Activated T-cell treated with anti-CD3 and anti-CD28 coated beads, Interleukin-2, amount 50 U/mL, for 24 hours (primary cell): Measurements from ENCODE around the gene DPF1.

ENCODE experiments used
- DNase-seq: peaks from one replicate; pipeline ENCODE4 v3.0.0-alpha.2; 2020
- H3K27ac Mint-ChIP-seq: 2 replicates; pipeline ENCODE4 v1.8.0; 2020; ENCODE audit warnings: mild to moderate bottlenecking, mixed read lengths
- H3K27me3 Mint-ChIP-seq: 2 replicates; pipeline ENCODE4 v1.8.0; 2020; ENCODE audit warnings: mixed read lengths
- H3K36me3 Mint-ChIP-seq: 2 replicates; pipeline ENCODE4 v1.8.0; 2020; ENCODE audit warnings: low read depth, mixed read lengths
- H3K4me1 Mint-ChIP-seq: 2 replicates; pipeline ENCODE4 v1.8.0; 2020; ENCODE audit warnings: low read depth, mixed read lengths
- H3K4me3 Mint-ChIP-seq: 2 replicates; pipeline ENCODE4 v1.8.0; 2020; ENCODE audit warnings: mild to moderate bottlenecking, moderate library complexity, mixed read lengths
- H3K9me3 Mint-ChIP-seq: 2 replicates; pipeline ENCODE4 v1.8.0; 2020; ENCODE audit warnings: mixed read lengths

Gene DPF1

GRCh38 chr19:38184815-38185214 lies 39.2 kb downstream of the DPF1 start:
- H3K4me3 Mint-ChIP-seq, result no peak overlapping the region
- no peak for DNase-seq
- no peaks in the 10 kb centered on the region for H3K27me3 Mint-ChIP-seq
- peaks cover 39% of the 10 kb centered on the region for H3K36me3 Mint-ChIP-seq
- H3K27ac Mint-ChIP-seq, result no peak overlapping the region
- peaks cover 4% of the 10 kb centered on the region for H3K4me1 Mint-ChIP-seq
- peaks cover 4% of the 10 kb centered on the region for H3K9me3 Mint-ChIP-seq

DNA sequence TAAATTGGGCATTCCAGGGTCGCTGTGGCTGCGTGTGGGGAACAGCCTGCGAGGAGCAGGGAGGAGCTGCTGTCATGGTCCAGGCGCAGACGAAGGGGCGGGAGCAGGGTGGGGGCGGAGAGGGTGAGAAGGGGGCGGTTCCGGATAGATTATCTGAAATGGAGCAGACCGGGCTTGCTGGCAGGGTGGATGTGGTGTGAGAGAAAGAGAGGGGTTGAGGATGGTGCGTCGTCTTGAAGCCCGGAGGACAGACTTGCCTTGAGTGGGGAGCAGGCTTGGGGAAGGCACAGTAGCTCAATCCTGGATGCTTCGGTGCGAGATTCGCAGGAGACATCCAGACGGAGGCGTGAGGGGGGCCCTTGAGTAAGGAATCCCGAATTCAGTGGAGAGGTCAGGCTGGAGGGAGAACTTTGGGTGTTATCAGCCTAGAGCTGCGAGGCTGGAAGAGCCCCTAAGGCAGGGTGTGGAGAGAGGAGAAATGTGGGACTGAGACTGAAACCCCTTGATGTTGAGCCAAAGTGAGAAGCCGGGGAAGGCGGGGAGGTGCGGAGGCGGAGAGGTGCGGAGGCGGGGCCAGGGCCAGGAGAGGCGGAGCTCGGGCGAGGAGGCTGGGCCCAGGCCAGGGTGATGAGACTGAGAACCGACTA lies 40.6 kb downstream of the DPF1 start:
- Mint-ChIP-seq H3K27ac (no peak overlapping the region), H3K9me3 (peaks cover 13% of the 10 kb centered on the region), H3K36me3 (peaks cover 49% of the 10 kb centered on the region), H3K4me1 (no peaks in the 10 kb centered on the region), H3K27me3 (no peaks in the 10 kb centered on the region), H3K4me3 (no peak overlapping the region)
- no peak for DNase-seq

DNA sequence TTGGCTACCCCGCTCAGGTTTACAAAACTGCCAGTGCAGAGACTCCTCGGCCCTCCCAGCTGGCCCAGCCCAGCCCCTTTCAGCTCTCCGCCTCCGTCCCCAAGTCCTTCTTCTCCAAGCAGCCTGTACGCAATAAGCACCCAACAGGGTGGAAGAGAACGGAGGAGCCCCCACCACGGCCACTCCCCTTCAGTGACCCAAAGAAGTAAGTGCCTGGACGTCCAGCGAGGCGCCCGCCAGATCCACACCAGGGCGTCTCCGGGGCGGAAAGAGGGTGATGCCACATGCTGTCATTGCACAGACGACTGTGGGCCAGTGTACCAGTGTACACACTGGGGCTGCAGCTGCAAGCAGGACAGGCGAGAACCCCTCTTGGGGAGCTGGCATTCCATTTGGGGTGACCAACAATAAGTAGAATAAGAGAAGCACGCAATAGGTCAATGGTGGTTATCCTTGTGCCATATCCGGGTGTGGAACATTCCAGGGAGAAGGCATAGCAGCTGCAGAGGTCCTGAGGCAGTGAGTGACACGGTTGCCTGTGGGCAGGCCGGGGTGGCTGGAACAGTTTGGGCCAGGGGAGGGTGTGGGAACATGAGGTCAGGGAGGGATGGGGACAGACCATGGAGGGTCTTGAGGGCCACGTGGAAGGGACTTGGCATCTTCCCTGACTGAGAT lies 41.3 kb downstream of the DPF1 start:
- H3K4me1 Mint-ChIP-seq, result no peaks in the 10 kb centered on the region
- no peak overlapping the region for H3K4me3 Mint-ChIP-seq
- DNase-seq, result no peak
- no peaks in the 10 kb centered on the region for H3K27me3 Mint-ChIP-seq
- peaks cover 51% of the 10 kb centered on the region for H3K36me3 Mint-ChIP-seq
- peaks cover 13% of the 10 kb centered on the region for H3K9me3 Mint-ChIP-seq
- no peak overlapping the region for H3K27ac Mint-ChIP-seq

- Mint-ChIP-seq H3K4me3 (no peak overlapping the region), H3K27me3 (no peaks in the 10 kb centered on the region), H3K27ac (no peak overlapping the region), H3K9me3 (peaks cover 15% of the 10 kb centered on the region), H3K36me3 (peaks cover 52% of the 10 kb centered on the region), H3K4me1 (no peaks in the 10 kb centered on the region)
- no peak for DNase-seq
Observed at GRCh38 chr19:38180071-38180470, 44.0 kb downstream of the DPF1 start.

GRCh38 chr19:38175422-38175821 lies 48.6 kb downstream of the DPF1 start:
- Mint-ChIP-seq H3K27me3 (no peaks in the 10 kb centered on the region), H3K4me3 (no peak overlapping the region), H3K4me1 (no peaks in the 10 kb centered on the region), H3K27ac (no peak overlapping the region), H3K36me3 (peaks cover 24% of the 10 kb centered on the region), H3K9me3 (peaks cover 11% of the 10 kb centered on the region)
- no peak for DNase-seq

DNA sequence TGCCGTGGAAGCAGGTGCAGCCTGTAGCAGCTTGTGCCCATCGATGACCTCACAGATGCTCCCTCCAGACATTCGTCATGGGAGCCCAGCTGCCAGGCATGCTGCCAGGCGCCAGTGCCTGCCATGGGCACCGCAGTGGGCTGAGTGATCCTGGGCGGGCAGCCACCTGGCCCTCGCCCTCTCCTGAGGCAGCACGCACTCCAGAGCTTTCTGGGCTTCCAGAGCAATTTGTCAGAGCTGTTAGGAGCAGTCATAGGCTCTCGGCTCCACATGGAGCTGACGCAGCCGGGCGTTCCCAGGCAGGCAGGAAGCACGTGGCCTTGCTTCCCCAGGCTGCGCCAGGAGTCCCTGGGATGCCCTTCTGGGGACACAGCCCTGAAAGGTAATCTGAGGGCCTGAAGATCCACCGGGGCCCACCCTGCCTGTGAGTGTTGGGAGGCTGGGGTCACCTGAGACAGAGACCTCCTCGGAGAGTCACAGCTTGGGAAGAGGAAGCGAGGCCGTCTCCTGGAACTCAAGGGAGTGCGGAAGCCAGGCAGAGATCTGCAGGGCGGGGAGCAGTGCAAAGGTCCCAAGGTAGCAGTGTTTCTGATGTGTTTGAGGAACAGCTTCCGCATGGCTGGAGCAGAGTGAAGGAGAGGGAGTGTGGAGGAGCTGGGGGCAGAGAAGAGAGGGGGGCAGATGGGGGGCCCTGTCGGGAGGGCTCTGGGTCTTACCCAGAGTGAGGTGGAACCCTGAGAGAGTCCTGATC lies 50.6 kb downstream of the DPF1 start:
- no peak for DNase-seq
- Mint-ChIP-seq H3K27ac (no peak overlapping the region), H3K9me3 (peaks cover 2% of the 10 kb centered on the region), H3K36me3 (peaks cover 10% of the 10 kb centered on the region), H3K4me3 (no peak overlapping the region), H3K27me3 (no peaks in the 10 kb centered on the region), H3K4me1 (no peaks in the 10 kb centered on the region)

GRCh38 chr19:38172001-38172400 lies 52.0 kb downstream of the DPF1 start:
- Mint-ChIP-seq H3K27ac (no peak overlapping the region), H3K4me3 (no peak overlapping the region), H3K9me3 (peaks cover 2% of the 10 kb centered on the region), H3K4me1 (no peaks in the 10 kb centered on the region), H3K36me3 (peaks cover 15% of the 10 kb centered on the region), H3K27me3 (no peaks in the 10 kb centered on the region)
- no peak for DNase-seq

- Mint-ChIP-seq H3K36me3 (peaks cover 22% of the 10 kb centered on the region), H3K4me1 (no peaks in the 10 kb centered on the region), H3K27ac (no peak overlapping the region), H3K27me3 (no peaks in the 10 kb centered on the region), H3K4me3 (no peak overlapping the region), H3K9me3 (no peaks in the 10 kb centered on the region)
- DNase-seq, result no peak
Observed at GRCh38 chr19:38170334-38170733, 53.7 kb downstream of the DPF1 start.

GRCh38 chr19:38168637-38169036 lies 55.4 kb downstream of the DPF1 start:
- H3K36me3 Mint-ChIP-seq, result peaks cover 36% of the 10 kb centered on the region
- H3K27ac Mint-ChIP-seq, result no peak overlapping the region
- DNase-seq, result no peak
- no peak overlapping the region for H3K4me3 Mint-ChIP-seq
- H3K4me1 Mint-ChIP-seq, result no peaks in the 10 kb centered on the region
- no peaks in the 10 kb centered on the region for H3K9me3 Mint-ChIP-seq
- no peaks in the 10 kb centered on the region for H3K27me3 Mint-ChIP-seq

DNA sequence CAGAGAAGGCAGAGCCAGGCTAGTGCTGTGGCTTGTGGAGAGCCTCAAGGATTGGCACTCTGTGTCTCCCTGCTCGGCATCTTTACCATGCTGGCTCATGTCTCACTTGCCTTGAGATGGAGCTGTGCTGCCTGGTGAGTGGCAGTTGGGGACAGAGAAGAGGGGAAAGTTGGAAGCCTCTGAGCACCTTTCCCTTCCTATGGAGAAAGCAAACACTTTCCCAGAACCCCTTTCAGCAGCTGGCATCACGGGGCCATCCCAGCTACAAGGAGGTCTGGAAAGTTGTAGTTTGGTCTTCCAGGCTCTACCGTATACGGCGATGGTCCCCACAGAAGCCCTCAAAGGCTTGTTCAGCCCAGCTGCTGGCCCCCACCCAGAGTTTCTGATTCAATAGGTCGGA lies 58.7 kb downstream of the DPF1 start:
- H3K9me3 Mint-ChIP-seq, result peaks cover 3% of the 10 kb centered on the region
- peaks cover 67% of the 10 kb centered on the region for H3K36me3 Mint-ChIP-seq
- H3K4me1 Mint-ChIP-seq, result no peaks in the 10 kb centered on the region
- H3K27me3 Mint-ChIP-seq, result no peaks in the 10 kb centered on the region
- H3K27ac Mint-ChIP-seq, result no peak overlapping the region
- no peak for DNase-seq
- no peak overlapping the region for H3K4me3 Mint-ChIP-seq

- H3K4me3 Mint-ChIP-seq, result no peak overlapping the region
- no peak overlapping the region for H3K27ac Mint-ChIP-seq
- H3K4me1 Mint-ChIP-seq, result no peaks in the 10 kb centered on the region
- H3K9me3 Mint-ChIP-seq, result peaks cover 3% of the 10 kb centered on the region
- H3K27me3 Mint-ChIP-seq, result no peaks in the 10 kb centered on the region
- no peak for DNase-seq
- peaks cover 68% of the 10 kb centered on the region for H3K36me3 Mint-ChIP-seq
Observed at GRCh38 chr19:38164526-38164925, 59.5 kb downstream of the DPF1 start.

DNA sequence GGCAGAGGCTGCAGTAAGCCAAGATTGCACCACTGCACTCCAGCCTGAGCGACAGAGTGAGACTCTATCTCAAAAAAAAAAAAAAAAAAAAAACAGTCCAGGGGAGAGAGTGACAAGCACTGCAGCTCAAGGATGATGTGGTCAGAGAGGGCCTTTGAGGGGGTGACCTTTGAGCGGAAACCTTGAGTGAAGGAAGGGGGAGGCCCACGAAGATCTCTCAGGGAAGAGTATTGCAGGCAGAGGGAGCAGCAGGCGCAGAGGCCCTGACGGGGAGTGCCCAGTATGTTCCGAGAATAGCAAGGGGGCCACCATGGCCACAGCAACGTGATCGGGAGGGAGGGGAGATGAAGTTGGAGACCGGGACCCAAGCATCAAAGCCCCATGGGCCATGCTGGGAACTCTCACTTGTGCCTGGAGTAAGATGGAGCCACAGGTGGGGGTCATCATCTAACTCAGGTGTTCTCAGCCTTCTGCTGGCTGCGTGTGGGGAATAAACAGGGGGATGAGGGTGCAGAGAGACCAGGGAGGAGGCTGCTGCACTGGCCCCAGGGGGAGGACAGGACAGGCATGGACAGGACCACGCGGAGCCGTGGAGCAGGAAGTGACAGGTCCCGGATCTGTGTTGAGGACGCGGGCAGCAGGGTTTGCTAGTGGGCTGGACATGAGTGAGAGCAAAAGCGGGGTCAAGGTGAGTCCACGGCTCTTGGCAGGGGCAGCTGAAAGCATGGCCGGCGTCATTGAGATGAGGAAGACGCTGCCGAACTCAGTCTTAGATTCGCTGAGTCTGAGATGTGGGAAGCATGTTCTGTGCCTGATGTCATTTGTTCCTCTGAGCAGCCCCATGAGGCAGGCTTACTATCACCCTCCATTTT lies 60.4 kb downstream of the DPF1 start:
- no peak overlapping the region for H3K27ac Mint-ChIP-seq
- H3K36me3 Mint-ChIP-seq, result peaks cover 74% of the 10 kb centered on the region
- no peak for DNase-seq
- H3K4me3 Mint-ChIP-seq, result no peak overlapping the region
- H3K9me3 Mint-ChIP-seq, result peaks cover 3% of the 10 kb centered on the region
- H3K27me3 Mint-ChIP-seq, result no peaks in the 10 kb centered on the region
- H3K4me1 Mint-ChIP-seq, result no peaks in the 10 kb centered on the region

DNA sequence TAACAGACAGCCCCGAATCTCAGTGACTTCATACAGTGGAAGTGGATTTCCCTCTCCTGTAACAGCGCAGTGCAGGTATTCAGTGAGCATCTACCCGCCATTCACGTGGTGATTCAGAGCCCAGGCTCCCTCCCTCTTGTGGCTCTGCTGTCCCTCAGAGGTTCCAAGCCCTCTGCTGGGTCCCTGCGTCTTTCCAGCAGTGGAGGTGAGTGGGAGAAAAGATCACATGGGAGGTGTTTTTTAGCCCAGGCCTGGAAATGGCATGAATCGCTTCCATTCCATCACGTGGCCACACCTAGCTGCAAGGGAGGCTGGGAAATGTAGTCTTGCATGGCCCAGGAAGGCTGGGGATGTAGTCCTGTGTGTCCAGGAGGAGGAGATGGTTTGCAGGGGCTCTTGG lies 61.4 kb downstream of the DPF1 start:
- peaks cover 3% of the 10 kb centered on the region for H3K9me3 Mint-ChIP-seq
- H3K4me1 Mint-ChIP-seq, result no peaks in the 10 kb centered on the region
- no peak overlapping the region for H3K27ac Mint-ChIP-seq
- no peak overlapping the region for H3K4me3 Mint-ChIP-seq
- H3K36me3 Mint-ChIP-seq, result peaks cover 77% of the 10 kb centered on the region
- no peak for DNase-seq
- no peaks in the 10 kb centered on the region for H3K27me3 Mint-ChIP-seq

DNA sequence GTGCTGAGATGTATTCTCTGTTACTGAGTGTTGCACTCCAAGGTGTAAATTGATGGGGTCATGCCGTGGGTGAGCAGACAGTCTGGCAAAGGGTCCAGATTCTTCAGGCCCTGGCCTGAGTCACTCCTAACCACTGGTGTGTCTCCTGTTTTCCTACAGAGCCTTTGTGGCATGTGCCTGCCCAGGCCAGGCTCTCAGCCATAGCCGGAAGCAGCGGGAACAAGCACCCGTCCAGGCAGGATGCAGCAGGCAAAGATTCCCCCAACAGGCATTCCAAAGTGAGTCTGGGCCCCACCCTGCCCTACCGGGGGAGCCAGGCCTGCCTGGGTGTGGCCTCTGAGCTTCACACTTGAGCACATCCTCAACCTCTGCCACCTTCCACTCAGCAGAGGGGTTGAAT lies 61.9 kb downstream of the DPF1 start:
- no peak for DNase-seq
- Mint-ChIP-seq H3K4me3 (no peak overlapping the region), H3K4me1 (no peaks in the 10 kb centered on the region), H3K9me3 (peaks cover 3% of the 10 kb centered on the region), H3K36me3 (peaks cover 79% of the 10 kb centered on the region), H3K27me3 (no peaks in the 10 kb centered on the region), H3K27ac (no peak overlapping the region)
